Measurements from ENCODE around the gene EPC2. TPM values are rescaled to one million over a fixed set of nuclear protein-coding genes. Genes with fewer than 3 reads are reported as not detected.
"Not testable (repeated sequence)": the region's sequence is repeated elsewhere in the genome, so short reads cannot be mapped to it uniquely, and the experiment has no call there.

EPC2 gene
- polyA plus RNA-seq, 3 donors: 1.4 to 19.2 (median 2.0) TPM

DNA sequence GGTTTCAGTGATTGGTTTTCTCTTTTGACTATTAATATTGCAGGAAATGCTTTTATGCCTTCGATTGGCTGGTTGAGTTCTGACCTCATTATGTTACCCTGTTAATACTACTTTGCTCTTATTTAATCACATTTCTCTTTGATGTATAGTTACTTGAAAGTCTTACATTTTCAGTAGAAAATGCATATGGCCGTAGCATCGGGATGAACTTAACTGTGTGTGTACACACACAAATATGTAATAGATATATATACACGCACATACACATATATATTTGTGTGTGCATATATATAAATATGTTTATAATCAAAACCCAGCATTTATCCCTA, 1.6 kb downstream of the EPC2 start:
- no peak for TF ChIP-seq CTCF (IDR thresholded peaks at IDR 0.05)
- Histone ChIP-seq H2AFZ (ENCODE audit: insufficient read depth, low read depth, low read length, poor library complexity, severe bottlenecking) (peak overlapping the region; percentile 66), H3K4me3 (replicated peaks in 1 of 3; ENCODE audit: low read depth in 2 of 3, low read length in 3 of 3) (peak overlapping the region; percentile 85 to 98 (median 88)), H3K27me3 (ENCODE audit: control insufficient read depth in 2 of 2, insufficient read depth in 2 of 2, low read length in 2 of 2) (no peaks in the 10 kb centered on the region), H3K36me3 (replicated peaks in 1 of 2; ENCODE audit: control insufficient read depth in 1 of 2, insufficient read depth in 2 of 2, low read length in 2 of 2) (no peaks in the 10 kb centered on the region), H3K9ac (ENCODE audit: insufficient read depth, low read length, poor library complexity, severe bottlenecking) (peak overlapping the region; percentile 93), H3K79me2 (ENCODE audit: insufficient read depth, low read length) (peaks cover 60% of the 10 kb centered on the region), H3K4me1 (ENCODE audit: control insufficient read depth in 1 of 2, insufficient read depth in 2 of 2, low read length in 2 of 2) (peaks cover 28 to 39% of the 10 kb centered on the region in 2 donors), H3K4me2 (replicated peaks; ENCODE audit: extremely low read depth, low read length, poor library complexity, severe bottlenecking) (peak overlapping the region; percentile 96), H3K27ac (ENCODE audit: low read depth in 1 of 2, low read length in 2 of 2) (peak overlapping the region in 1 of 2 donors; percentile 91), H3K9me3 (replicated peaks in 1 of 2; ENCODE audit: control insufficient read depth in 1 of 2, insufficient read depth in 1 of 2, low read length in 2 of 2) (no peaks in the 10 kb centered on the region), H4K20me1 (ENCODE audit: insufficient read depth, low read length) (peaks cover 59% of the 10 kb centered on the region)
- peak overlapping the region; percentile 86 to 96 for H3K4me3 Mint-ChIP-seq
- H3K27ac Mint-ChIP-seq: peak overlapping the region; percentile 89 to 98 (median 96)
- H3K9me3 Mint-ChIP-seq: no peaks in the 10 kb centered on the region
- H3K4me1 Mint-ChIP-seq: peaks cover 49% of the 10 kb centered on the region
- no peak for DNase-seq
- no peaks in the 10 kb centered on the region for H3K27me3 Mint-ChIP-seq (ENCODE audit: low read depth in 3 of 3)
- H3K36me3 Mint-ChIP-seq: peaks cover 0 to 5% of the 10 kb centered on the region in 2 donors
- intact Hi-C loops (cut with micrococcal nuclease): no loop called here
- no CpG with 5 or more reads among the region's 4 CpGs for WGBS (ENCODE audit: insufficient coverage)

DNA sequence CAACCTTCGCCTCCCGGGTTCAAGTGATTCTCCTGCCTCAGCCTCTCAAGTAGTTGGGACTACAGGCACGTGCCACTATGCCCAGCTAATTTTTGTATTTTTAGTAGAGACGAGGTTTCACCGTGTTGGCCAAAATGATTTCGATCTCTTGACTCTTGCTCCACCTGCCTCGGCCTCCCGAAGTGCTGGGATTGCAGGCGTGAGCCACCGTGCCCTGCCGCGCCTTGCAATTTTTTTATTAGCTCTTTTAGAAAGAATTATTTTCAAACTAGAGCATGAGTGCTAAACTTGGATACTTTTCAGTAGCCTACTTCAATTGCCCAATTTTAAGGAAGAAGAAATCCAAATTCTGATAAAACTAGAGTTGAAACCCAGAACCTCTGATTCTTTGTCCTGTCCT, 3.2 kb downstream of the EPC2 start:
- H4K20me1 ChIP-seq (ENCODE audit: insufficient read depth, low read length): peaks cover 74% of the 10 kb centered on the region
- peaks cover 27 to 41% of the 10 kb centered on the region in 2 donors for H3K4me1 ChIP-seq (ENCODE audit: control insufficient read depth in 1 of 2, insufficient read depth in 2 of 2, low read length in 2 of 2)
- H3K9me3 Mint-ChIP-seq; intact Hi-C loops (cut with micrococcal nuclease); DNase-seq; H3K9ac ChIP-seq (ENCODE audit: insufficient read depth, low read length, poor library complexity, severe bottlenecking); H3K9me3 ChIP-seq (replicated peaks in 1 of 2; ENCODE audit: control insufficient read depth in 1 of 2, insufficient read depth in 1 of 2, low read length in 2 of 2); H3K36me3 ChIP-seq (replicated peaks in 1 of 2; ENCODE audit: control insufficient read depth in 1 of 2, insufficient read depth in 2 of 2, low read length in 2 of 2); H3K4me2 ChIP-seq (replicated peaks; ENCODE audit: extremely low read depth, low read length, poor library complexity, severe bottlenecking); H3K4me3 ChIP-seq (replicated peaks in 1 of 3; ENCODE audit: low read depth in 2 of 3, low read length in 3 of 3); H3K27me3 ChIP-seq (ENCODE audit: control insufficient read depth in 2 of 2, insufficient read depth in 2 of 2, low read length in 2 of 2); H3K36me3 Mint-ChIP-seq; H3K27ac ChIP-seq (ENCODE audit: low read depth in 1 of 2, low read length in 2 of 2); H2AFZ ChIP-seq (ENCODE audit: insufficient read depth, low read depth, low read length, poor library complexity, severe bottlenecking); H3K27me3 Mint-ChIP-seq (ENCODE audit: low read depth in 3 of 3); H3K4me3 Mint-ChIP-seq: not testable (repeated sequence)
- Mint-ChIP-seq H3K4me1 (peaks cover 57% of the 10 kb centered on the region), H3K27ac (peak overlapping the region in 1 of 7 donors; percentile 21)
- H3K79me2 ChIP-seq (ENCODE audit: insufficient read depth, low read length): peaks cover 75% of the 10 kb centered on the region
- WGBS (ENCODE audit: insufficient coverage): 92% methylated on average over 5 of the region's 12 CpGs
